ENCODE measurements around the gene PPP1R9A. TPM values are rescaled to one million over a fixed set of nuclear protein-coding genes. Genes with fewer than 3 reads are reported as not detected.
"Not testable (repeated sequence)": the region's sequence is repeated elsewhere in the genome, so short reads cannot be mapped to it uniquely, and the experiment has no call there.

PPP1R9A gene
- total RNA-seq, 2 donors from 2014 or later, result 22.5 to 27.7 TPM

DNA sequence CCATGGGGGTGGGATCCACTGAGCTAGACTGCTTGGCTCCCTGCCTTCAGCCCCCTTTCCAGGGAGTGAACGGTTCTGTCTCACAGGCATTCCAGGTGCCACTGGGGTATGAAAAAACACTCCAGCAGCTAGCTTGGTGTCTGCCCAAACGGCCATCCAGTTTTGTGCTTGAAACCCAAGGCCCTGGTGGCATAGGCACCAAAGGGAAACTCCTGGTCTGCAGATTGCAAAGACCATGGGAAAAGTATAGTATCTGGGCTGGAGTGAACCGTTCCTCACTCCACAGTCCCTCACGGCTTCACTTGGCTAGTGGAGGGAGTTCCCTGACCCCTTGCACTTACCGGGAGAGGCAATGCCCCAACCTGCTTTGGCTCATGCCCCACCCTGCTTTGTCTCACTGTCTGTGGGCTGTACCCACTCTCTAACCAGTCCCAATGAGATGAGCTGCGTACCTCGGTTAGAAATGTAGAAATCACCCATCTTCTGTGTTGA lies 62.7 kb downstream of the PPP1R9A start:
- intact Hi-C loops (cut with DNase I), result no loop called here
- DNase-seq (no peak), ATAC-seq (no peak)

DNA sequence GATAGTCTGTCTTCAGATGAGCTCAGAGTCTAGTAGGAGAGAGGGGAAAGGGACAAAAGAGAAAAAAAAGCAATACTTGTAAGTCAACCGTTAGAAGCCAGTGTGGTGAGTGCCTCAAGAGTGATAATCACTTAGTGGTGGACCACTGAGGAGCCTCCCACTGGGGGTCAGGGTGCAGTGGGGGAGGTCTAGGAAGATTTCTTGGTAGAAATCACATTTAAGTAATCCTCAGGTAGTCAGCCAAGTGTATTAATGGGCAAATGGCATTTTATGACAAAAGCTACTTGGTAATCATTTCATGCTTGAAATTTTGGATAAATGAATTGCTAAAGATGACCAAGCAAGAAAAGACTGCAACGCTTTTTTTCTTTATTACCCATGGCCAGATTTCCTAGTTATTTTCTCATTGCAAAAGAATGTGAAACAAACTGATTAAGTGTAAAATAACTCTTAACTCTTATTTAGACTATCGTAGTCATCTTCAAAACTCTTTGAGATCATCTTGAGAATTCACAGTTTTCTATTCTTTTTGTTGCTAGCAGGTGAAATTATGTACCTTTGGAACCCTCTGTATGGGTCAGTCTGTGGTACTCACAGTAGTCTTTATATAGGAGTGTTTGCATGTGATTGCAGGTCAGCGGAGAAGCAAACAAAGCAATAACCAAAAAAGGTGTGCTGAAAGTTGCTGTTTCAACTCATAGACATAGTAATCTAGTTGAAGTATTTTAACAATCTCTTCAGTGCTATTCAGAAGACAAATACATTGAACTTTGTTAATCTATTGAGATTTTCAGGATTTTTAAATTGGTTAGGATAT lies 63.9 kb downstream of the PPP1R9A start:
- intact Hi-C loops (cut with DNase I), result no loop called here
- DNase-seq, result no peak
- peak in 1 of 2 donors; percentile 50 for ATAC-seq

DNA sequence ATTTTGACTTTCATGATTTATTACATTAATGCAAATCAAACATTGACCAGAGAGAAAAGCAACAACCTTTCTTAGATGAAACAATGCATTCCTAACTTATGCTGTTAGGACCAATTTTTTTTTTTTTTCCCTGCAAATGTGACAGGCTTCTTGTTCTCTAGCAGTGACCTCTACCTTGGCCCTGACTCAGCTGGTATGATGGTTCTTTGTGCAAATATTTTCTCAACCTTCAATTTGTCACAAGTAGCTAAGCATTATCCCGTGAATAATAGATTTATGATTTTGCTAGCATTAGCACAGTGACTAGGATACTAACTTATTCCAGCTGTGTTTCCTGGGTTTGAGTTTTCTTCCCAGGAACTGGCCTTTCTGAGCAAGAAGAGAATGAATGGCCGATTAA lies 64.9 kb downstream of the PPP1R9A start:
- ATAC-seq (no peak), DNase-seq (no peak)
- intact Hi-C loops (cut with DNase I), result no loop called here

DNA sequence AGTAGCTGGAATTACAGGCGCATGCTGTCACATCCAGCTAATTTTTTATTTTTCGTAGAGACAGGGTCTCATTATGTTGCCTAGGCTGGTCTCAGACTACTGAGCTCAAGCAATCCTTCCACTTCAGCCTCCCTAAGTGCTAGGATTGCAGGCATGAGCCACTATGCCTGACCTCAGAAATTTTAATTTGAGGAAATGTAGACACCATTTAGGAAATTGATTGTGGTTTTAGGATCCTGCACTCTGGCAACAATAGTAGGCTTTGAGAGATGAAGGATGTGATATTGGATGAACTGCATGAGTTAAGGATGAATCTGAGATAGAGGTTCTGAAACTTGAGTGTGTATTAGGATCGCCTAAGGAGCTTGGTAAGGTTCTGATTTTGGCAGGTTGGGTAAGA lies 66.5 kb downstream of the PPP1R9A start:
- intact Hi-C loops (cut with DNase I), result no loop called here
- ATAC-seq (no peak), DNase-seq (no peak)

DNA sequence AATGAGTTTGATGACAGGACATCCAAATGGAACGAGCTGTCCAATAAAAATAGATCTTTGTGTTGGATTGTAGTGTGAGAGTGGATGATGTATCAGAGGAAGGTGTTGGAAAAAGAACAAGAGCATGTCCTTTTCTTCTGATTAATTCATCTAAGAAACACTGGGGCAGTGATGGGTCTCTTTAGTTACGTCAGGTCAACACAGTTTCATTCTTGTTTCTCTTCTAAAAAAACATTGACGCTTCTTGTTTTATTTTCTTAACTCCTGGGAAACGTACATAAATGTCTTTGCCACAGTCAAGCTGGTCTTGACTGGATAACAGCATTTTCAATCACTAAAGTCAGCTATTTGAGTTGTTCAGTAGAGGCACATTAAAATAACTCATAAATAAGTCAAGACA lies 67.0 kb downstream of the PPP1R9A start:
- no peak for ATAC-seq
- intact Hi-C loops (cut with DNase I), result no loop called here
- DNase-seq, result no peak

DNA sequence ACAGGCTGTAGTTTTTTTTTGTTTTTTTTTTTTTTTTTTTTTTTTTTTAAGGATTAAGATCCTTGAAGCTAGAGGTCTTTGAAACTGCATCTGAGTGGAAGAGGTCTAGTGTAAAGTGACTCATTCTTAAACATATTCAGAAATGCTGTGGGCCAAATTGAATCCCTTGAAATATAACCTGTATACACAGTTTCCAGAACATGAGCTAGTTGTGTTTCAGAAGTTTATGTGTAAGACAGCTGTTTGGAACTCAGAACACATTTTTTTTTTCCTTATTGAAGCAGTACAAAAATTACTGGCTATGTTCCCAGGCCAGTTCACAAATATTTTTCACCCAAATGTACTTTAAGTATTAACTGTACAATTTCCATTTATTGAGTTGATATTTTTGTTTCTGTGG lies 67.9 kb downstream of the PPP1R9A start:
- DNase-seq, result no peak
- intact Hi-C loops (cut with DNase I), result no loop called here
- ATAC-seq, result peak in 1 of 2 donors; percentile 65

DNA sequence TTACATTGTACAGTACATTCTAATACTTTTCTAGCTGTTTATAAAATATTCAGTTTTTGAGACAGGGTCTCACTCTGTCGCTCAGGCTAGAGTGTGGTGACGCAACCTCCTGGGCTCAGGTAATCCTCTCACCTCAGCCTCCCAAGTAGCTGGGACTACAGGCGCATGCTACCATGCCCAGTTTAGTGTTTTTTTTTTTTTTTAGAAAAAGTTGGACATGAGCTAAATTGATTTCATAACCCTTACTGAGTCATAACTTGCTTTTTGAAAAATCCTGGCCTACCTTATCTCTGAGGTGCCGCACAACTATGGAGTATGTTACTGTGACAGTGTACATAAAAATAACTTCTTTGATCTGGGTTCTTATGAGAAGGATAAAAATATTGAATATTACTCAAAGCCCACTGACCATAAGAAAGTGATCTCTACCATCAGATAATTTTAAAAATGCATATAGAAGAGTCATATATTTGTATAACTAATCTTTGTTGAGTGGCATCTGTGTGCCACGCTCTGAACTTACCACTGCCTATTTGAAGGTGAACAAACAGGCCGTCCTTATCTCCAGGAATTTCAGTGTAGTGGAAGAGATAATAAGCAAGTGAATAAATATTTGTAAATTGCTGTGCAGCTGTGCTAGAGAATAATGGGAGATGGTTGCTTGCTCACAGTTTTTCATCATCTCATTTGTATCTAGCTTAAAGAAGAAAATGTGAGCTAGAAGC lies 73.2 kb downstream of the PPP1R9A start:
- peak in 1 of 2 donors; percentile 79 for ATAC-seq
- intact Hi-C loops (cut with DNase I), result no loop called here
- no peak for DNase-seq

DNA sequence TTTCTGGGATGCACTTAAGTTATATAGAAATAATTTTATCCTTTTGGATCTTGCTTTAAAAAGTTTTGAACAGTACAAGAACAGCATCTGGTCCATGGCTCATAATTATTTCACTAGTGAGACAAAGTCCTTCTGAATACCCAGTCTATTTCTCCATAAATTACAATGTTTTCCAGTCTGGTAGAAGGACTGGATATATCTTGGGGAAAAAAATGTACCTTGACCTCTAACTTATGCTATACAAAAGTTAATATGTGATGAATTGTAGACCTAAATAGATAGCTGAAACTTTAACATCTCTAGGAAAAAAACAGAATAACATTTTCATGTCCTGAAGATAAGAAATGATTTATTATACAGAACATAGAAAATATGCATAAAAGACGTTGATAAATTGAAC lies 88.5 kb downstream of the PPP1R9A start:
- no peak for ATAC-seq
- intact Hi-C loops (cut with DNase I), result no loop called here
- DNase-seq, result no peak

DNA sequence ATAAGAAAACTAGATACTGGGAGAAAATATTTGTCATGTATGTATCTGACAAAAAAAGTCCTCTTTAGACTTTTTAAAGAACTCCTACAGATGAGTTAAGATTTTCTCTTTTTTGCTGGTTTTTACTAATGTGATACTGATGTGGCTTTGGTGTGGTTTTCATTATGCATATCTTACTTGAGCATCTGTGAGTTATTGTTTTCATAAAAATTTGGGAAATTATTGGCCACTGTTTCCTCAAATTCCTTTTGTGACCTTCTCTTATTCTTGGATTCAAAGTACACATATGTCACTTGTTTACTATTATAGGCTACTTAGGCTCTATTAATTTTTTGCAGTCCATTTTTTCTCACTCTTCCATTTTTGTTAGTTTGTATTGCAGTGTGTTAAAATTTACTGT lies 89.0 kb downstream of the PPP1R9A start:
- ATAC-seq, result no peak
- intact Hi-C loops (cut with DNase I), result no loop called here
- no peak for DNase-seq

DNA sequence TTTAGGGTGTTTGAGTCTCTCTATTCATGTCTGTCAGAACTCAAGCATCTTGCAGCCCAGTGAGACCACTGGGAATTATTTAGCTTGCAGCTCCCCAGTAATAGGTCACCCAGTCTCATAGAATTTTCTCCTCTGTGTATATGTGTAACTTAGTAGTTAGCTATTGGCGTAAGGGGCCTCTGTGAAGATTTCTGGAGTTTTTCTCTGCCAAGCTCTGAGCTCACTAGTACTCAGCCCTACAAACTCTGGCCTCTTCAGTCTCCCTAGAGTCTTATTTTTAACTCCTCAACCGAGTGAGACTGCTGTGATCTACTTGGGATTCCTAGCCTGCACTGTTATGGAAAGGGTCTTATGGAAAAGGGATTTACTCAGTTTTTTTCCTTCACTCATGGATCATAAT lies 90.2 kb downstream of the PPP1R9A start:
- ATAC-seq, result no peak
- no peak for DNase-seq
- intact Hi-C loops (cut with DNase I), result no loop called here

DNA sequence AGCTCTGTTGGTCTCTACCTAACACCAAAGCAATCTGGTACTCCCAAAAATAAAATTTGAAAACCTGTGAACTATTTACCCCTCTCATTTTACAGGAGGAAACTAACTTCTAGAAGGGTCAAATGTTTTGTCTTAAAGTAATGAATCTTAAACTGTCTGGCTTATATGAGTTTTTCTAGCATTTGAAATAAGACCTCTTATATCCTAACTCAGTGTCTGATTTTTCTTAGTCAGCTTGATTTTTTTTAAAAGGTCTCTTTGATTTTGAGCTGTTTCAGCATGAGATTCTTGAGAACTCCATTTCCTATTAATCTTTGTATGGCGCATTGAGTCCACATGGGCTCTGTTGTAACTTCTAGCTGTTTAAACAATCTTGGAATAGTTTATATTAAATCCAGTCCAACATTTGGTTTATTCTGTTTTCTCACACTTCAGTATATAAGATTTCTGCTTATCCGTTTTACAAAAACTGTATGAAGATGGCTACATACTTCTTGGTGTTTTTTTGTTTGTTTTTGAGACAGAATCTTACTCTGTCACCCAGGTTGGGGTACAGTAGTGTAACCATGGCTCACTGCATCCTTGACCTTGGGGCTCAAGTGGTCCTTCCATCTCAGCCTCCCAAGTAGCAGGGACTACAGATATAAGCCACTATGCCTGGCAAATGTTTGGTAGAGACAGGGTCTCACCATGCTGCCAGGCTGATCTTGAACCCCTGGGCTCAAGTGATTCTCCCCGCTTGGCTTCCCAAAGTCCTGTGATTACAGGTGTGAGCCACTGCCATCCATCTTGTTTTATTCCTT lies 91.1 kb downstream of the PPP1R9A start:
- ATAC-seq (no peak), DNase-seq (no peak)
- intact Hi-C loops (cut with DNase I), result no loop called here

DNA sequence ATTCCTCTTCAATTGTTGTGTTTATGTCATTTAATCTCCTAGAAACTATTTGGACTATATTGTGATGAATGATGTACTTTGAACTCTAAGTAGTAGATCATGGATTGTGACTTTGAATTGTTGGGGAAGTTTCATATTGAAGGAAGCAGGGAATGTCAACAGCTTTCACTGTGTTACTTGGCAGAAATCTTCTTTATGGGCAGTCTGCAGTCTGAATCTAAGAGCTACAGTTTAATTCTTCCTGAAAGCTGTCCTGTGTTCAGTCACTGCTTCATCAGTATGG lies 91.6 kb downstream of the PPP1R9A start:
- intact Hi-C loops (cut with DNase I), result no loop called here
- ATAC-seq (no peak), DNase-seq (no peak)

DNA sequence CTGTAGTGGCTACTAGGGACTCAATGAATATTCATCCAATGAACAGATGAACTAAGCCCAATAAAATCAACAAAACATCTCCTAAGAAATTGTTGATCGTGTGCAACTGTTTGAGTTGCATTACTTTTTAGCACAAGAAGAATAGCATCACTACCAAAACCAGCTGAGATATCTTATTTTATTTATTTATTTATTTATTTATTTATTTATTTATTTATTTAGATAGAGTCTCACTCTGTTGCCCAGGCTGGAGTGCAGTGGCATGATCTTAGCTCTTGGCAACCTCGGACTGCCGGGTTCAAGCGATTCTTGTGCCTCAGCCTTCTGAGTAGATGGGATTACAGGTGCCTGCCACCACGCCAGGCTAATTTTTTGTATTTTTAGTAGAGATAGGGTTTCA lies 92.2 kb downstream of the PPP1R9A start:
- intact Hi-C loops (cut with DNase I); DNase-seq; ATAC-seq: not testable (repeated sequence)

DNA sequence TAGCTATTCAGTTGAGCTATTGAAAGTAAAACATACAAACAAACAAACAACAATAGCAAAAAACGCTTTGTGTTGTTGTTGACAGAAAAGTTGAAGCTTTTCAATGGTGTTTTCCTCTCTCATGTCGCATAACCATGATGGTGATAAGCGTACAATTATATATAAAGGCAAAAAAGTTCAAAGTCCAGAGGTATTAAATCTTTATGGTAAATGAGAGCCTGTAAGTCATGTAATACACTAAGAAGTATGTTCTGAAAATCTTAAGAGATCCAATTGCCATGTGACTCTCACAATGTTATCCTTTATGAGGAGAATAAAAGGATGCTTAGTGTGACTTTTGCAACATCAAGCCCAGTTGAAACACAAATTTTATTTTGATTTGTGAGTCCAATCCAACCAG lies 93.9 kb downstream of the PPP1R9A start:
- intact Hi-C loops (cut with DNase I), result no loop called here
- ATAC-seq (no peak), DNase-seq (no peak)

DNA sequence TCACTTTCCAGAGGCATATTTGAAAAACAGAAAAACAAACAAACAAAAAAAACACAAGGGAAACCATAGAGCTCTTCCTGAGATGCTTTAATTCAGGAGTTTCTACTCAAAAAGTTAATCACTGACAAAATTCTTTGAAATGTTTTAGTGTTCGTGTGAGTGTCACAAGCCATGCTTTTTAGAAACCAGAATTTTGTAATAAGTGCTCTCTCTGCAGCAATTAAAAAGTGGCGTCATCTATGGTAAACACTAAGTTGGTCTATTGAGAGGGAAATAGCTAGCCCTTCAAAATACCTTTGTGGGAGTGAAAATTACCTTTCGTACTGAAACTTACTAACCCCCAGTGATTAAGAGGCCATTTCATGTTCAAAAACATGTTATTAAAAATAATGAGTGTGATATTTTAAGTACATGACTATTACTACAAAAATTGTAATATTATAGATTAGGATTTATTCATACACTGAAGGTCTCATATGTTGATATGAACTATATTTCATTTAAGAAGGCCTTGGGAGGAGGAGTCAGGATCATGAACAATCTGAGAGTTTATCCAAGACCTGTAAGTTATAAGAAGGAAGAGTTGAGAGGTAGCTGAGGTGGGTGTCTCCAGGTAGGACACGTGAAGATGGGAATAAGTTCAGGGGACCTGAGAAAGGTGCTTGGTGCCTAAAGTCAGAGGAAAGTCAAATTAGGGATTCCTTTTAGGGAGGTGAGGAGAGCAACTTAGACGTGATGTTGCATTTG lies 94.6 kb downstream of the PPP1R9A start:
- ATAC-seq (no peak), DNase-seq (no peak)
- intact Hi-C loops (cut with DNase I), result no loop called here

DNA sequence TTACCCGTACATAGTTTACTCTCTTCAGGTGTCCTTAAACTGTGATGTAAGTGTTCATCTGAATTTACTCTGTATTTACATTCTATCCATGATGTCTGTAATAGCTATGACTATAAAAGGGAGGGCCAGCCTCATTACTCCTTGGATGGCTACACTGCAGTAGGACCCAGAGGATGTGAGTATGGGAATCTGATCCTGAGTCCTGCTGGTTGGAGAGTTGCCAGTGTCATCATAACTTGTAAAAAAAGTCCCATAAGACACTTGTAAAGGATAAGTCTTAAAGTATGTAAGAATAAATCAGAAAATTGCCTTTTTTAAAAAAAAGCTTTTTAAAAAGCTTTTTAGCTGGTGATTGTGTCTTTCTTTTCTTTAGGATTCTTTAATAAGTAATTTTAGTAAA lies 95.4 kb downstream of the PPP1R9A start:
- DNase-seq (no peak), ATAC-seq (no peak)
- intact Hi-C loops (cut with DNase I), result no loop called here

DNA sequence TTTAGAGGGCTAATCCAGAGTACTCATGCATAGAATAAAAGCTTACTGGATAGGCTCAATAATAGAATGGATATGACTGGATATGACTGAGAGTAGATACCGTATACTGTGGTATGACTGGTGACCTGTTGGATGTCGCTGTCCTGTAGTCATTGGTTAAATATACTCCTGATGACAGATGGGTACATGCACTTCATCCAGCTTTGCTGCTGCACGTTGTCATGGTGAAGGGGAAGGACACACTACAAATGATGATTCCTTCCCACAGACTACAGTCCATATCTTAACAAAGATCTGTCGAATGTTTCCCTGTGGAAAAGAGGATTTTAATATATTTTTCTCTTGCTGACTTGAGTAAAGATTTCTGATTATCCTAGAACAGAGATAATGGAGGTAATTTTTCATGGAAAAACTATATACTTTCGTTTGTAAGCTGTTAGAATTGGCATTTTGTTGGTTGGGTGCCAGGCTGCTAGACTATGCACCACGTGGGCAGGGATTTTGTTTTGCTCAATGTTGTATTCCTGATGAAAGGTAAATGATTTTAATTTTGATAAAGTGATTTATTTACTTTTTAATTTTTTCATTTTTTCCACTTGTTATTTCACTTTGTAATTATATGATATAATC lies 97.3 kb downstream of the PPP1R9A start:
- DNase-seq (no peak), ATAC-seq (peak; percentile 93 to 99)
- intact Hi-C loops (cut with DNase I), result no loop called here

DNA sequence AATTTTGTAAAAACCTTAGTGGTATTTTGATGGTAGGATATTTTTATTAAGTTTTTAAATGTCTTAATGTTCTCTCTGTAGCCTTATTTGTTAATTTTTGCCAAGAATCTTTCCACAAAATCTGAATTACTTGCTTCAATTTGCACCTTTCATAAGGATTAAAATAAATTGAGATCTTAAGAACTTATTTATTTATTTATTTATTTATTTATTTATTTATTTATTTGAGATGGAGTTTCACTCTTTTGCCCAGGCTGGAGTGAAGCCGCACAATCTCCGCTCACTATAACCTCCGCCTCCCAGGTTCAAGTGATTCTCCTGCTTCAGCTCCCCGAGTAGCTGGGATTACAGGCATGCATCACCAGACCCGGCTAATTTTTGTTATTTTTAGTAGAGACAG lies 98.6 kb downstream of the PPP1R9A start:
- no peak for ATAC-seq
- DNase-seq, result no peak
- intact Hi-C loops (cut with DNase I), result no loop called here

DNA sequence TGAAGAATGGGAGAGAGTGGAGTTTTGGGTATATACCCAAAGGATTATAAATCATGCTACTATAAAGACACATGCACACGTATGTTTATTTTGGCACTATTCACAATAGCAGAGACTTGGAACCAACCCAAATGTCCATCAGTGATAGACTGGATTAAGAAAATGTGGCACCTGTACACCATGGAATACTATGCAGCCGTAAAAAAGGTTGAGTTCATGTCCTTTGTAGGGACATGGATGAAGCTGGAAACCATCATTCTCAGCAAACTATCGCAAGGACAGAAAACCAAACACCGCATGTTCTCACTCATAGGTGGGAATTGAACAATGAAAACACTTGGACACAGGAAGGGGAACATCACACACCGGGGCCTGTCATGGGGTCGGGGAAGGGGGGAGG lies 101.4 kb downstream of the PPP1R9A start:
- DNase-seq; ATAC-seq; intact Hi-C loops (cut with DNase I): not testable (repeated sequence)
